ENCODE measurements around the gene GRAMD1C.
A peak's percentile ranks its signal among the peaks of the same experiment; 100 is the strongest.

The GRAMD1C gene

DNA sequence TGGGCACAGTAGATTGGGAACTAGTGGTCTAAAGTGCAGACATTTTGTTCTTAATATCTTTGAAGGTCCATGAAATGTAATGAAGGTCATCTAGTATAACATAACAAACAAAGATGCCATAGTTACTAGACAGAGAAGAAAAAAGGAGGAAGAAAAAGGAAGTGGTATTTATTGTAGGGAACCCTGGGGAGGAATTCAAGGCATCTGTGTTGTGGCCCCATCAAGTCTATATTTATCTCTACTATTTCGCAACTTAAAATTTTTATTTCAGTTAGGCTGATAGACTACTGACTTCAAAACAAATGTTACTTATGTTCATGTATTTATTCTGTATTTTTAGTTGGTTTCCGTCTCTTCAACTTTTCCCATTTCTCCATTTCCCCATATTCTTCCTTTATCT is 60.3 kb downstream of the GRAMD1C start:
- no peaks in the 10 kb centered on the region for H3K9me3 ChIP-seq (ENCODE audit: control insufficient read depth, low read length)
- no peak overlapping the region for H3K4me3 ChIP-seq (ENCODE audit: low read length)
- H3K9ac ChIP-seq (ENCODE audit: low read length), result no peak overlapping the region
- peak; percentile 60 for DNase-seq (ENCODE audit: low read depth)
- H3K36me3 ChIP-seq (ENCODE audit: control insufficient read depth, insufficient read depth, low read length, severe bottlenecking), result no peaks in the 10 kb centered on the region
- no peaks in the 10 kb centered on the region for H3K27me3 ChIP-seq (replicated peaks; ENCODE audit: control insufficient read depth, insufficient read depth, low read length)
- peaks cover 14% of the 10 kb centered on the region for H3K4me1 ChIP-seq (ENCODE audit: control insufficient read depth, insufficient read depth, low read length)

DNA sequence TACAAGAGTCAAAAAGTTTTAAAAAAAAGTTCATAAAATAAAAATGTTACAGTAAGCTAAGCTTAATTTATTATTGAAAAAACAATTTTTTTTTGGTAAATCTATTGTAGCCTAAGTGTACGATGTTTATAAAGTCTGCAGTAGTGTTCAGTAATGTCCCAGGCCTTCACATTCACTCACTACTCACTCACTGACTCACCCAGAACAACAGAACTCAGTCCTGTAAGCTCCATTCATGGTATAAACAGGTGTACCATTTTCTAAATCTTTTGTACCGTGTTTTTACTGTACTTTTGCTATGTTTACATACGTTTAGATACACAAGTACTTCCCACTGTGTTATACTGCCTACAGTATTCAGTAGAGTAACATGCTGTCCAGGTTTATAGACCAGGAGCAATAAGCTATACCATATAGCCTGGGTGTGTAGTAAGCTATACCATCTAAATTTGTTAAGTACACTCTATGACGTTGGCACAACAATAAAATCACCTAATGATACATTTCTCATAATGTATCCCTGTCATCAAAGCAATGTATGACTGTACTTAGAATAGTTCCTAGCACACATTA is 68.1 kb downstream of the GRAMD1C start:
- no peaks in the 10 kb centered on the region for H3K36me3 ChIP-seq (ENCODE audit: control insufficient read depth, insufficient read depth, low read length, severe bottlenecking)
- no peaks in the 10 kb centered on the region for H3K4me1 ChIP-seq (ENCODE audit: control insufficient read depth, insufficient read depth, low read length)
- H3K9ac ChIP-seq (ENCODE audit: low read length), result no peak overlapping the region
- peaks cover 6% of the 10 kb centered on the region for H3K9me3 ChIP-seq (ENCODE audit: control insufficient read depth, low read length)
- no peak for DNase-seq (ENCODE audit: low read depth)
- no peak overlapping the region for H3K4me3 ChIP-seq (ENCODE audit: low read length)
- no peaks in the 10 kb centered on the region for H3K27me3 ChIP-seq (replicated peaks; ENCODE audit: control insufficient read depth, insufficient read depth, low read length)

DNA sequence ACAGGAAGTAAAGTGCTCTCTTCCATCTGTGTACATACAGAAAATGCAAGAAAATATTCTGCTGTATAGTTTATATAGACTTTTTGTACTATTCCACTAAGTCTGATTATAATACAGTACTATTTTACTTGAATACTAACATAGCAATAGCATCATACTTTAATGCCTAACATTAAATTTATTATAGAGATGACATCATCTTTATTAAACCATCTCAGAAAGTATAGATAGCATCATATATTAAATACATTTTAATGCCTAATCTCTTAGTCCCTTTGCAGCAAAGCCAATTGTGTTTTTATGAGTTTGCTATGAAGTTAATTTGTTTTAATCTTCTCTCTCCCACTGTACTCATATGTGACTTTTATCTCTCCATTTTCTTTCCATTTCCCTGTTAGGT is 69.5 kb downstream of the GRAMD1C start:
- Histone ChIP-seq H3K9ac (ENCODE audit: low read length) (no peak overlapping the region), H3K36me3 (ENCODE audit: control insufficient read depth, insufficient read depth, low read length, severe bottlenecking) (no peaks in the 10 kb centered on the region), H3K27me3 (replicated peaks; ENCODE audit: control insufficient read depth, insufficient read depth, low read length) (no peaks in the 10 kb centered on the region), H3K9me3 (ENCODE audit: control insufficient read depth, low read length) (peaks cover 6% of the 10 kb centered on the region), H3K4me3 (ENCODE audit: low read length) (no peak overlapping the region), H3K4me1 (ENCODE audit: control insufficient read depth, insufficient read depth, low read length) (no peaks in the 10 kb centered on the region)
- DNase-seq (ENCODE audit: low read depth), result no peak

DNA sequence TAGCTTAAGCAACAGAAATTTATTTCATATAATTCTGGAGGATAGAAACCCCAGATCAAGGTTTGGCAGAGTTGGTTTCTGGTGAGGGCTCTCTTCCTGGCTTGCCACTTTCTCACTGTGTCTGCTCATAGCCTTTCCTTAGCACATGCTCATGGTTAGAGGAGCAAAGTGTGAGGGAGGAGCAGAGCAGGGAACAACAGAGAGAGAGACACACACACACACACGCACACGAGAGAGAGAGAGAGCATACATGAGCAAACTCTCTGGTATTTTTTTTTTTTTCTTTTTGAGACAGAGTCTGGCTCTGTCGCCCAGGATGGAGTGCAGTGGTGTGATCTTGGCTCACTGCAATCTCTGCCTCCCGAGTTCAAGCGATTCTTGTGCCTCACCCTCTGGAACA is 72.4 kb downstream of the GRAMD1C start:
- Histone ChIP-seq H3K9me3 (ENCODE audit: control insufficient read depth, low read length) (no peaks in the 10 kb centered on the region), H3K4me1 (ENCODE audit: control insufficient read depth, insufficient read depth, low read length) (peaks cover 3% of the 10 kb centered on the region), H3K4me3 (ENCODE audit: low read length) (no peak overlapping the region), H3K36me3 (ENCODE audit: control insufficient read depth, insufficient read depth, low read length, severe bottlenecking) (no peaks in the 10 kb centered on the region), H3K27me3 (replicated peaks; ENCODE audit: control insufficient read depth, insufficient read depth, low read length) (no peaks in the 10 kb centered on the region), H3K9ac (ENCODE audit: low read length) (no peak overlapping the region)
- no peak for DNase-seq (ENCODE audit: low read depth)

DNA sequence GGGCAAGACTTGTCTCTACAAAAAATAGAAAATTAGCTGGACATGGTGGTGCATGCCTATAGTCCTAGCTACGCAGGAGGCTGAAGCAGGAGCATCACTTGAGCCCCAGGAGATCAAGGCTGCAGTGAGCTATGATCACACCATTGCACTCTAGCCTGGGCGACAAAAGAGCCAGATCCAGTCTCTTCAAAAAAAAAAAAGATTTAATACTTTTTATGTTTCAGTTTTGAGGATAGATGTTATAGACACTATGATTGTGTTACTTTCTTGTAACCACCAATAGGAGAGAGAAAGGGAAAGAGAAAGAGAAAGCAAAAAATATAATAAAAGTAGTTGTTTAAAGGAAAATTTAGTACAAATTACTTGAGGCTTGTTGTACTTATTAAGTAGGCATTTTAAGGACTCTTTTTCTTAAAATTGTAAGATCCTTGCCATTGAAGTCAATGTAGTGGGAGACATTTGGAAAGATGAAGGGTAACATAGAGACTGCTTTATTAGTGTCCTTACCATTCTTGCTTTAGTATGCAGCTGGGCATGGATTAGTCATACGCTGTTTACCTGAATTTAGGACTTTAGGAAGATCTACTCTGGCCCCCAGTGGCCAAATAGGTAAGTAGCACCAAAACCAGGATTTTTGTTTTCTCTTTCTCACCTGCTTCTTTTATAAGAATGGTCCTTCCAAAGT is 74.1 kb downstream of the GRAMD1C start:
- no peaks in the 10 kb centered on the region for H3K27me3 ChIP-seq (replicated peaks; ENCODE audit: control insufficient read depth, insufficient read depth, low read length)
- DNase-seq (ENCODE audit: low read depth), result peak; percentile 53
- H3K36me3 ChIP-seq (ENCODE audit: control insufficient read depth, insufficient read depth, low read length, severe bottlenecking), result no peaks in the 10 kb centered on the region
- H3K4me1 ChIP-seq (ENCODE audit: control insufficient read depth, insufficient read depth, low read length), result peaks cover 3% of the 10 kb centered on the region
- no peak overlapping the region for H3K9ac ChIP-seq (ENCODE audit: low read length)
- no peak overlapping the region for H3K4me3 ChIP-seq (ENCODE audit: low read length)
- H3K9me3 ChIP-seq (ENCODE audit: control insufficient read depth, low read length), result no peaks in the 10 kb centered on the region

DNA sequence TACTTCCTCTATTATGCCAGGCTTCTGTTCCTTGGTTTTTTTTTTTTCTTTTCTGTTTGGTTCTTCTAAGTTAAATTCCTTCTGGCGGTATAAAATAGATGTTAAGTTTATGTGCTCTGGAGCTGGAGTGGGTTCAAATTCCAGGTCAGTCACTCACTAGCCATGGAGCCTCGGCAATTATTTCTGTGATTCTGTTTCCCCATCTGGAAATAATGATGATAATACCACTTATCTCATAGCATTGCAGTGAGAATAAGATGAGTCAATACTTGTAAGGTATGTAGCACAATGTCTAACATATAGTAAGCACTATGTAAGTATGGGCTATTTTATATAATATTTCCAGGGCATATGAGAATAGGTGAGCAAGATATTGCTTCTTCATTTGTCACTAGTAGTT is 76.1 kb downstream of the GRAMD1C start:
- H3K4me1 ChIP-seq (ENCODE audit: control insufficient read depth, insufficient read depth, low read length), result peaks cover 3% of the 10 kb centered on the region
- H3K4me3 ChIP-seq (ENCODE audit: low read length), result no peak overlapping the region
- H3K9me3 ChIP-seq (ENCODE audit: control insufficient read depth, low read length), result no peaks in the 10 kb centered on the region
- DNase-seq (ENCODE audit: low read depth), result peak; percentile 58
- no peaks in the 10 kb centered on the region for H3K36me3 ChIP-seq (ENCODE audit: control insufficient read depth, insufficient read depth, low read length, severe bottlenecking)
- H3K9ac ChIP-seq (ENCODE audit: low read length), result no peak overlapping the region
- no peaks in the 10 kb centered on the region for H3K27me3 ChIP-seq (replicated peaks; ENCODE audit: control insufficient read depth, insufficient read depth, low read length)

DNA sequence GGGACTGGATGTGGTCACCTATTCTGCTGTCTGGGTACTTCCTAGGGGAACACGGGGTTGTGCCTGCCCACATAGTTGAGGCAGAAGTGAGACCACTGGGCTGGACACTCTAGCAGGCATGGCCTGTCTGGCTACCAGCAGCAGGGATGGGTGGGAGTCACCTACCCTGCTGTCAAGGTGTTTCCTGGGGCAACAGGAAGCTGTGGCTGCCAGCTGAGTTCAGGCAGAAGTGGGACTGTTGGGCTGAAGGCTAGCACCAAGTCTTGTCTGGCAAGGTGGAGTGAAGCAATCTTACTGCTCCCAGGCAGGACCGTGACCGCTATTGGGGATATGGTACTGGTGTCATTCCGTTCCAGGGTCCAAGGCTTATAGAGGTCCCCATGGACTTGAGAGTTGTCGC is 89.0 kb downstream of the GRAMD1C start:
- Histone ChIP-seq H3K4me3 (ENCODE audit: low read length) (no peak overlapping the region), H3K36me3 (ENCODE audit: control insufficient read depth, insufficient read depth, low read length, severe bottlenecking) (no peaks in the 10 kb centered on the region), H3K27me3 (replicated peaks; ENCODE audit: control insufficient read depth, insufficient read depth, low read length) (peaks cover 5% of the 10 kb centered on the region), H3K9me3 (ENCODE audit: control insufficient read depth, low read length) (peaks cover 22% of the 10 kb centered on the region), H3K4me1 (ENCODE audit: control insufficient read depth, insufficient read depth, low read length) (no peaks in the 10 kb centered on the region), H3K9ac (ENCODE audit: low read length) (no peak overlapping the region)
- no peak for DNase-seq (ENCODE audit: low read depth)

DNA sequence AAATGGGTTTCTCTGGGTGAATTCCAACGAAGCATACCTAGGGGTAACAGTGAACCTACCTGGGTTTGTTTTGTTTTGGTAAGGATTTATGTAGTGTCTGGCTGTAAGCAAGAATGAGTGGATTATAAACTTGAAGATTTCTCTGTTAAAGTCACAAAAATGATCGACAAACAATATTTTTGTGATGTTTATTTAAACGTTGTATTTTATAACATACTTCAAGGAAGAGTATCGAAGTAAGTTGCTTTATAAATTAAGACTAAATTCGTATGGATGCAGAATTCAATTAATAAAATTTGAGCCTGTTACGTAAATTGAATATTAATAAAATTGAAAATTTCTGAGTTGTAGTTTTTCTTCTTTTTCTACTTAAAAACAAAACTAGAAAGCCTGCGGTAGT is 108.2 kb downstream of the GRAMD1C start:
- peaks cover 8% of the 10 kb centered on the region for H3K27me3 ChIP-seq (replicated peaks; ENCODE audit: control insufficient read depth, insufficient read depth, low read length)

DNA sequence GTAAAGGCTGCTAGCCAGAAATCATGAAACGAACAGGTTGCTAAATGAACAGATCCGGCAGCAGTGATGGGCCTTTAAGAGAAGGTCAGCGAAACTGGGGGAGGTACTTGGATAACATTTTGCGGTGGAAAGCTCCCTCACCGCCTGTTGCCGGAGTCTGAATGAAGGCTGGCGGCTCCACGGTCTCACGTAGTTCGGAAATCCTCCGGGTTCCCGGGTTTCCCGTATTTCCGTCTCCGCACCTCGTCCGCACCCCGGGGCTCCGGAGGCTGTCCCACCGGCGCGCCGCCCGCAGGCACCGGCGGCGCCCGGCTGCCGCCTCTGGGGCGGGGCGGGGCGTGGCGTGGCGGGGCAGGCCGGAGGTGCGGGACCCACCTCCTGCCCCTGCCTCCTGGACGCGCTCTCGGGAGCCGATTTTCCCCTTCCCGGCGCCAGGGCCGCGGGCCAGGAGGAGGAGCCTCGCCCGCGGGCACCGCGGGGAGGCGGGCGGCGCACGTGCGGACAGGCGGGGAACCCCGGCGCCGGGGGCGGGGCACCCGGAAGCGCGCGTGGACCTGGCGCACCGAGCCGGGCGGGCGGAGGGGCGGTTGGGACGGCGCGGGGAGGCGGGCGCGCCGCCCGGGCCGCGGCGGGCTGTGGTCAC is 108.9 kb downstream of the GRAMD1C start, which contains the start of gene ZDHHC23:
Gene ZDHHC23, plus strand, starts transcription at position 642 of the 643 bp plus-strand sequence. CDS start 790 bp downstream, outside the sequence.
- H3K9ac ChIP-seq (ENCODE audit: low read length), result peak within 1 kb of the TSS; percentile 67
- H3K4me3 ChIP-seq (ENCODE audit: low read length), result peak within 1 kb of the TSS; percentile 87
- H3K9me3 ChIP-seq (ENCODE audit: control insufficient read depth, low read length), result no peaks in the 10 kb centered on the region
- peaks cover 5% of the 10 kb centered on the region for H3K4me1 ChIP-seq (ENCODE audit: control insufficient read depth, insufficient read depth, low read length)
- H3K36me3 ChIP-seq (ENCODE audit: control insufficient read depth, insufficient read depth, low read length, severe bottlenecking), result no peaks in the 10 kb centered on the region
- DNase-seq (ENCODE audit: low read depth), result peak; percentile 75
- H3K27me3 ChIP-seq (replicated peaks; ENCODE audit: control insufficient read depth, insufficient read depth, low read length), result peaks cover 8% of the 10 kb centered on the region

More for the DNA sequence above, 108.2 kb downstream of the GRAMD1C start:
- Histone ChIP-seq H3K9ac (ENCODE audit: low read length) (peak overlapping the region; percentile 67), H3K4me3 (ENCODE audit: low read length) (peak overlapping the region; percentile 87), H3K36me3 (ENCODE audit: control insufficient read depth, insufficient read depth, low read length, severe bottlenecking) (no peaks in the 10 kb centered on the region), H3K4me1 (ENCODE audit: control insufficient read depth, insufficient read depth, low read length) (peaks cover 5% of the 10 kb centered on the region), H3K9me3 (ENCODE audit: control insufficient read depth, low read length) (no peaks in the 10 kb centered on the region)
- DNase-seq (ENCODE audit: low read depth), result no peak

DNA sequence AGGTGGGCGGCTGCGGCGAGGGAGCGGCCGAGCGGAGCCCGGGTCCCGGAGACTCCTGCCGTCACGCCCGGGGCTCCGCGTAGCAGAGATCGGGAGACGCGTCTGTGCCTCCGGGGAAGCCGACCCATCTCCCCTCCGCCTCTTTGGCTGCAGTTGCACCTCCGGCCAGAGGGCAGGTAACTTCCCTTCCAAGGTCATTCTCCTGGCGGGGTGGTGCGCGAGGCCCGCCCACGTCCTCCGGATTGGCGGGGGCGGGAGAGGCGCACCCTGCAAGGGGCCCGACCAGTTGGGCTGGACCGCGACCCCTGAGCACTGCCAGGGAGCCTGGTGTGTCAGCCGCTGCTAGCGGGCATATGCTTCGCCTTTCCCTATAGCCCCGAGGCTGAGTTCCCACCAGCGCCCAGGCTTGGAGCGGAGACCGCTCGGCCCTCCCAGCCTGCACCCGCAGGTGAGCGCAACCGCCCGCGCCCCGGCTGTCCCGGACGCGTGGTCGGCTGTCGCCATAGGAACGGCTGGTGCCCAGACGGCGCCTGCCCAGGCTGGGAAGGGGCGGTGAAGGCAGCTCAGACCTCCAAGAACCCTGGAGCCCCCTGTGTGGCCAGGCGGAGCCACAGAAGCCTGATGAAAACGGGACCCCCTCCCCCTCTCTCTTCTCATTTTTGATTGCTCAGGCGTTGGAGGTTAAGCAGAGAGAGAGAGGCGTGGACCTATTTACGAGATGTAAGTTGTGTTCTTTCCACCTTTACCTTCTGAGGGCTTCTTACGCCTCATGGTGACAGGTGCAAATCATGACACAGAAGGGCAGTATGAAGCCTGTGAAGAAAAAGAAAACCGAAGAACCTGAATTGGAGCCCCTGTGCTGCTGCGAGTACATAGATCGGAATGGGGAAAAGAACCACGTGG is 109.7 kb downstream of the GRAMD1C start:
- Histone ChIP-seq H3K27me3 (replicated peaks; ENCODE audit: control insufficient read depth, insufficient read depth, low read length) (peaks cover 8% of the 10 kb centered on the region), H3K4me3 (ENCODE audit: low read length) (peak overlapping the region; percentile 87), H3K9me3 (ENCODE audit: control insufficient read depth, low read length) (no peaks in the 10 kb centered on the region), H3K4me1 (ENCODE audit: control insufficient read depth, insufficient read depth, low read length) (peaks cover 5% of the 10 kb centered on the region), H3K9ac (ENCODE audit: low read length) (peak overlapping the region; percentile 67), H3K36me3 (ENCODE audit: control insufficient read depth, insufficient read depth, low read length, severe bottlenecking) (no peaks in the 10 kb centered on the region)
- DNase-seq (ENCODE audit: low read depth), result peak; percentile 29

DNA sequence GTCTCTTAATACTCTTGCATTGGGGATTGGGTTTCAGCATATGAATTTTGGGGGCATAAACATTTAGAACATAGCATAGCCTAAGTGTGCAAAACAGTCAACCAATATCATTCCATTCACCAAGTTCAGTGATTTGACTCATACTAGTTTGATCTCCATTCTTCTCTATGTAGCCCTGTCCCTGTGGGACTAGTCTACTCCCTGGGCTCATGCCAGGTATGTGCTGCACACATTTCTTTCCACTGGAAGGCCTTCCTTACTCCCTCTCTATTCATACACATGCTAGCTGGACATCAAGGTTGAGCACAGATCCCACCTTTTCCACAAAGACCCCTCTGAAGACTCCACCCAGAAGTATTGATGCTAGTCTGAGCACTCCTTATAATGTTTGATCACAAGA is 114.3 kb downstream of the GRAMD1C start:
- no peak for DNase-seq (ENCODE audit: low read depth)
- H3K36me3 ChIP-seq (ENCODE audit: control insufficient read depth, insufficient read depth, low read length, severe bottlenecking), result no peaks in the 10 kb centered on the region
- H3K27me3 ChIP-seq (replicated peaks; ENCODE audit: control insufficient read depth, insufficient read depth, low read length), result no peaks in the 10 kb centered on the region
- no peak overlapping the region for H3K9ac ChIP-seq (ENCODE audit: low read length)
- no peak overlapping the region for H3K4me3 ChIP-seq (ENCODE audit: low read length)
- no peaks in the 10 kb centered on the region for H3K9me3 ChIP-seq (ENCODE audit: control insufficient read depth, low read length)
- peaks cover 5% of the 10 kb centered on the region for H3K4me1 ChIP-seq (ENCODE audit: control insufficient read depth, insufficient read depth, low read length)
